WTC11 (cell line): ENCODE results near the gene EIF4E3.
A peak's percentile ranks its signal among the peaks of the same experiment; 100 is the strongest.

Experiments used
- CTCF ChIP-seq: fragments of 200-600 bp; IDR thresholded peaks from 2 replicates; pipeline ENCODE4 v1.8.0; 2022; ENCODE audit warnings: antibody characterized with exemption
- HMGXB4 ChIP-seq: sonication (generic); formaldehyde crosslinking; IDR thresholded peaks from 2 replicates; pipeline ENCODE4 v1.8.1; 2023; ENCODE audit warnings: mild to moderate bottlenecking, moderate library complexity, missing genetic modification reagents
- NFE2L1 ChIP-seq: sonication (generic); formaldehyde crosslinking; IDR thresholded peaks from 2 replicates; pipeline ENCODE4 v1.8.1; 2023; ENCODE audit warnings: missing genetic modification reagents
- NR1H2 ChIP-seq: sonication (generic); formaldehyde crosslinking; IDR thresholded peaks from 2 replicates; pipeline ENCODE4 v1.9.0; 2021; ENCODE audit warnings: mild to moderate bottlenecking, moderate library complexity, missing genetic modification reagents
- STAT6 ChIP-seq: sonication (generic); formaldehyde crosslinking; conservative IDR thresholded peaks from 2 replicates; pipeline ENCODE4 v1.8.1; 2023; ENCODE audit warnings: mild to moderate bottlenecking, low read depth, missing genetic modification reagents, moderate library complexity

- TF ChIP-seq STAT6 (CRISPR knock-in tag), result no peak
- no peak for TF ChIP-seq HMGXB4 (CRISPR knock-in tag)
- TF ChIP-seq CTCF, result 0 out of 2 replicates have a peak, but pooled peaks have one; percentile 23
- TF ChIP-seq NFE2L1, result no peak
- no peak for TF ChIP-seq NR1H2
Measured at GRCh38 chr3:71652781-71653413, 72.3 kb downstream of the EIF4E3 start.
